H4 (cell line): ENCODE data around the gene RTP5. TPM values are rescaled to one million over a fixed set of nuclear protein-coding genes. Genes with fewer than 3 reads are reported as not detected.

Experiments used
- DNase-seq: peaks from one replicate; pipeline ENCODE4 v3.0.0-alpha.2; 2015; ENCODE audit warnings: low spot score
- total RNA-seq: library from RNA; depleted of rRNA; stranded (reverse); fragments of >200 nt; shearing (Covaris generic); gene quantifications from 2 replicates; pipeline ENCODE4 v1.2.3, GENCODE V29; 2014

RTP5 gene
- total RNA-seq, 1 experiment from 2014 or later, result not detected

GRCh38 chr2:241857572-241858121 is 11.9 kb upstream of the RTP5 start:
- DNase-seq, result no peak

- no peak for DNase-seq
Measured at GRCh38 chr2:241858206-241859016, 11.1 kb upstream of the RTP5 start, which contains the start of gene PDCD1. PDCD1 (minus strand) TSS chr2:241858894; CDS start chr2:241858838, 56 bp downstream.

GRCh38 chr2:241859017-241859435 is 10.5 kb upstream of the RTP5 start:
- no peak for DNase-seq

GRCh38 chr2:241859436-241860183 is 9.9 kb upstream of the RTP5 start:
- no peak for DNase-seq

- DNase-seq, result no peak
Measured at GRCh38 chr2:241860184-241861078, 9.1 kb upstream of the RTP5 start.

- DNase-seq, result no peak
Measured at GRCh38 chr2:241861264-241861663, 8.3 kb upstream of the RTP5 start.

- no peak for DNase-seq
Measured at GRCh38 chr2:241862093-241862492, 7.4 kb upstream of the RTP5 start.

- DNase-seq, result no peak
Measured at GRCh38 chr2:241862775-241863535, 6.6 kb upstream of the RTP5 start.

- no peak for DNase-seq
Measured at GRCh38 chr2:241863536-241863954, 6.0 kb upstream of the RTP5 start.

- no peak for DNase-seq
Measured at GRCh38 chr2:241864168-241864849, 5.2 kb upstream of the RTP5 start.

- DNase-seq, result no peak
Measured at GRCh38 chr2:241864850-241865213, 4.7 kb upstream of the RTP5 start.

GRCh38 chr2:241865416-241865956 is 4.0 kb upstream of the RTP5 start:
- DNase-seq, result no peak

- DNase-seq, result no peak
Measured at GRCh38 chr2:241865957-241866789, 3.4 kb upstream of the RTP5 start.

- no peak for DNase-seq
Measured at GRCh38 chr2:241866790-241867645, 2.5 kb upstream of the RTP5 start.

- DNase-seq, result no peak
Measured at GRCh38 chr2:241867776-241868420, 1.6 kb upstream of the RTP5 start.

GRCh38 chr2:241868661-241869081 is 858 bp upstream of the RTP5 start:
- DNase-seq, result no peak

GRCh38 chr2:241870081-241870541 is 582 bp downstream of the RTP5 start:
- DNase-seq, result no peak
